Neutrophil (primary cell): Measurements from ENCODE around the gene RPA1.

Experiments used
- H3K27ac ChIP-seq: fragments of 200-600 bp; sonication (generic); 2 replicates; pipeline ENCODE4 v1.5.1; 2016; ENCODE audit warnings: mild to moderate bottlenecking, moderate library complexity
- H3K27me3 ChIP-seq: fragments of 200-600 bp; sonication (generic); 2 replicates; pipeline ENCODE4 v1.6.0; 2016; ENCODE audit warnings: mild to moderate bottlenecking
- H3K36me3 ChIP-seq: fragments of 200-600 bp; sonication (generic); 2 replicates; pipeline ENCODE4 v1.5.1; 2017
- H3K4me1 ChIP-seq, 2 experiments: fragments of 200-600 bp in 1 of 2; sonication (generic) in 1 of 2; 1 replicate in 1 of 2; 2 replicates in 1 of 2; pipeline versions ENCODE4 v1.5.1 to v1.6.1; 2013 to 2016; ENCODE audit warnings: low read depth in 1 of 2, low read length in 1 of 2, mild to moderate bottlenecking in 1 of 2, moderate library complexity in 1 of 2; ENCODE audit not compliant: control insufficient read depth in 1 of 2, insufficient read depth in 1 of 2
- H3K4me3 ChIP-seq, 2 experiments: fragments of 200-600 bp in 1 of 2; sonication (generic) in 1 of 2; 1 replicate in 1 of 2; 2 replicates in 1 of 2; pipeline ENCODE4 v1.5.1; 2013 to 2016; ENCODE audit warnings: low read depth in 1 of 2, low read length in 1 of 2, mild to moderate bottlenecking in 1 of 2, moderate library complexity in 1 of 2
- H3K9me3 ChIP-seq: fragments of 200-600 bp; sonication (generic); 2 replicates; pipeline ENCODE4 v1.5.1; 2016
- TF ChIP-seq, protein P1 (sequence below): fragments of 200-600 bp; sonication (generic); IDR thresholded peaks from 2 replicates; pipeline ENCODE4 v1.5.1; 2016; ENCODE audit warnings: antibody characterized with exemption

The RPA1 gene

GRCh38 chr17:1906662-1907101 is 76.9 kb downstream of the RPA1 start:
- H3K27me3 ChIP-seq, result peaks cover 82% of the 10 kb centered on the region
- no peak overlapping the region for H3K27ac ChIP-seq
- no peaks in the 10 kb centered on the region for H3K4me1 ChIP-seq
- no peak overlapping the region for H3K4me3 ChIP-seq
- H3K9me3 ChIP-seq, result no peaks in the 10 kb centered on the region
- TF ChIP-seq, protein P1, sequence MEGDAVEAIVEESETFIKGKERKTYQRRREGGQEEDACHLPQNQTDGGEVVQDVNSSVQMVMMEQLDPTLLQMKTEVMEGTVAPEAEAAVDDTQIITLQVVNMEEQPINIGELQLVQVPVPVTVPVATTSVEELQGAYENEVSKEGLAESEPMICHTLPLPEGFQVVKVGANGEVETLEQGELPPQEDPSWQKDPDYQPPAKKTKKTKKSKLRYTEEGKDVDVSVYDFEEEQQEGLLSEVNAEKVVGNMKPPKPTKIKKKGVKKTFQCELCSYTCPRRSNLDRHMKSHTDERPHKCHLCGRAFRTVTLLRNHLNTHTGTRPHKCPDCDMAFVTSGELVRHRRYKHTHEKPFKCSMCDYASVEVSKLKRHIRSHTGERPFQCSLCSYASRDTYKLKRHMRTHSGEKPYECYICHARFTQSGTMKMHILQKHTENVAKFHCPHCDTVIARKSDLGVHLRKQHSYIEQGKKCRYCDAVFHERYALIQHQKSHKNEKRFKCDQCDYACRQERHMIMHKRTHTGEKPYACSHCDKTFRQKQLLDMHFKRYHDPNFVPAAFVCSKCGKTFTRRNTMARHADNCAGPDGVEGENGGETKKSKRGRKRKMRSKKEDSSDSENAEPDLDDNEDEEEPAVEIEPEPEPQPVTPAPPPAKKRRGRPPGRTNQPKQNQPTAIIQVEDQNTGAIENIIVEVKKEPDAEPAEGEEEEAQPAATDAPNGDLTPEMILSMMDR, result no peak
- no peaks in the 10 kb centered on the region for H3K36me3 ChIP-seq

- H3K27me3 ChIP-seq, result peaks cover 88% of the 10 kb centered on the region
- no peaks in the 10 kb centered on the region for H3K9me3 ChIP-seq
- TF ChIP-seq, protein P1, result no peak
- H3K4me1 ChIP-seq, result no peaks in the 10 kb centered on the region
- H3K36me3 ChIP-seq, result no peaks in the 10 kb centered on the region
- H3K4me3 ChIP-seq, result no peak overlapping the region
- H3K27ac ChIP-seq, result no peak overlapping the region
These were observed 77.4 kb downstream of the RPA1 start for GRCh38 chr17:1907216-1907631.

DNA sequence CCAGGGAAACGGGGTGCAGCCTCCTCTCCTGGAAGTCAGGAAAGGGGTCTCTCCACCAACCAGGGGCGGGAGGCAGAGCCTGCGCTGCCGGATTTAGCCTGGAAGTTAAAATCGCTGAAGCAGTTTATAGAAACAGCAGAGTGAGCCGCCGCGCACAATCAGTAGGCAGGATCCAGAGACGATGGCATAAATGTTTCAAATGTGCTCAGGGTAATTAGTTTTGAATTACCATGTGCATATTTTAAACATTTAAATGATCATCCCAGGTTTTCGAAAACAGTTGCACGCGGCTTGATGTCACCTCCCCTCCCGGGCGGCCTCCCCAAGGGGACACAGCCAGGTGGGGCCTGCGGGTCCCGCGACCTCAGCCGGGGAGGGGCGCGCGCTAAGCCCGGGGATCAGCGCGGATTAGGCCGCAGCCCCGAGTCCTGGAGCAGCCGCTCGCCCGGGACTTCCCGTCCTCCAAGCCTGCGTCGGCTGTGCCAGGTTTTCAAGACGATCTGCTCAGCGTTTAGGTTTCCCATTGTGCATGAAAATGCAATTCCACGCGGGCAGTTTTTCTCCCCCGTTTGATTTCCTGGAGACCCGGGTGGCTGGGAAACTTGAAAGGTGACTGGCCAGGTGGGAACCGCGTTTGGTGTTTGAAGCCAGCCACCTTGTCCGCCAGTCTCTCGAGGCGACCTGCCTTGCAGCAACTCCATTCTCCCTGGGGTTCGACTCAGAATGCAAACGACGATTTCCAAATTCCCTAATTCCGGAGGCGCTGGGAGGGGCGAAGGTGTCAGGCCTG is 78.3 kb downstream of the RPA1 start:
- H3K36me3 ChIP-seq, result no peaks in the 10 kb centered on the region
- no peak overlapping the region for H3K4me3 ChIP-seq
- TF ChIP-seq, protein P1, result no peak
- no peaks in the 10 kb centered on the region for H3K9me3 ChIP-seq
- no peak overlapping the region for H3K27ac ChIP-seq
- no peaks in the 10 kb centered on the region for H3K4me1 ChIP-seq
- peaks cover 96% of the 10 kb centered on the region for H3K27me3 ChIP-seq

- H3K9me3 ChIP-seq, result no peaks in the 10 kb centered on the region
- no peak overlapping the region for H3K4me3 ChIP-seq
- H3K27ac ChIP-seq, result no peak overlapping the region
- H3K4me1 ChIP-seq, result no peaks in the 10 kb centered on the region
- TF ChIP-seq, protein P1, result no peak
- H3K36me3 ChIP-seq, result no peaks in the 10 kb centered on the region
- H3K27me3 ChIP-seq, result peaks cover 99% of the 10 kb centered on the region
These were observed 79.0 kb downstream of the RPA1 start for GRCh38 chr17:1908699-1909309.

- TF ChIP-seq, protein P1, result no peak
- H3K27ac ChIP-seq, result no peak overlapping the region
- H3K36me3 ChIP-seq, result no peaks in the 10 kb centered on the region
- H3K4me3 ChIP-seq, result no peak overlapping the region
- H3K27me3 ChIP-seq, result peaks cover 97% of the 10 kb centered on the region
- H3K4me1 ChIP-seq, result no peaks in the 10 kb centered on the region
- H3K9me3 ChIP-seq, result no peaks in the 10 kb centered on the region
These were observed 80.2 kb downstream of the RPA1 start for GRCh38 chr17:1909985-1910384.
